Breast epithelium (tissue), 3 donors: ENCODE results near the gene PHF21B.

Source experiments
- CTCF ChIP-seq, 3 donors: fragments of 450-650 bp; IDR thresholded peaks; one replicate each; pipeline ENCODE4 v1.5.1; 2016 to 2017; ENCODE audit warnings: antibody characterized with exemption in 3 of 3, mild to moderate bottlenecking in 3 of 3, moderate library complexity in 3 of 3
- POLR2A ChIP-seq: fragments of 450-650 bp; IDR thresholded peaks from one replicate; pipeline ENCODE4 v1.6.1; 2016; ENCODE audit warnings: antibody characterized with exemption, mild to moderate bottlenecking, moderate library complexity
- POLR2AphosphoS5 ChIP-seq, 3 donors: sonication (generic); formaldehyde crosslinking; IDR thresholded peaks; one replicate each; pipeline ENCODE4 v1.6.1; 2017; ENCODE audit warnings: antibody characterized with exemption in 3 of 3

- TF ChIP-seq POLR2AphosphoS5 (IDR thresholded peaks at IDR 0.05) (no peak), POLR2A (no peak), CTCF (IDR thresholded peaks at IDR 0.05) (no peak)
Measured at GRCh38 chr22:45045208-45045607, 35.4 kb upstream of the PHF21B start.
